GM12878 (cell line): ENCODE data around the gene HIRIP3. TPM values are rescaled to one million over a fixed set of nuclear protein-coding genes. Genes with fewer than 3 reads are reported as not detected.

Experiments used
- ATAC-seq: fragments of 200-7000 bp; cut with Tn5 transposase; 3 replicates; pipeline ENCODE4 v1.9.1; 2020; ENCODE audit warnings: mild to moderate bottlenecking, moderate library complexity
- BruUV-seq: library from RNA; stranded (reverse); fragments of 400-500 nt; replicated peaks from 2 replicates; lab custom pipeline; 2021; lab: Mats Ljungman, UMichigan
- CTCF ChIA-PET: fragments of 300-600 bp; sonication (Branson Sonifier 250); formaldehyde crosslinking; extraction: SDS; loops from one replicate; lab custom pipeline; 2021; ENCODE audit warnings: inconsistent platforms; lab: Yijun Ruan, JAX
- POLR2A ChIA-PET: fragments of 350-600 bp; formaldehyde crosslinking; extraction: SDS; loops from one replicate; lab custom pipeline; 2021; ENCODE audit warnings: inconsistent platforms; lab: Charles Lee
- RAD21 ChIA-PET: fragments of 300-600 bp; sonication (Branson Sonifier 250); formaldehyde crosslinking; loops from one replicate; lab custom pipeline; 2023; ENCODE audit warnings: antibody characterized with exemption; ENCODE audit not compliant: unreplicated experiment; lab: Charles Lee
- SMC1A ChIA-PET: fragments of 300-600 bp; sonication (Branson Sonifier 250); formaldehyde crosslinking; loops from one replicate; lab custom pipeline; 2023; ENCODE audit not compliant: unreplicated experiment, uncharacterized antibody; lab: Charles Lee
- DNase-seq: peaks from one replicate; pipeline ENCODE4 v3.0.0-alpha.2; 2011; ENCODE audit warnings: low read depth, low spot score
- FAIRE-seq: peaks from 3 replicates; lab custom pipeline; 2011; peaks lifted over from hg19 to GRCh38; lab: Jason Lieb, UNC
- H2AFZ ChIP-seq: 2 replicates; pipeline ENCODE4 v1.6.0; 2011; ENCODE audit warnings: low read depth, low read length, control low read depth; ENCODE audit not compliant: control insufficient read depth
- H3K27ac ChIP-seq: 2 replicates; pipeline ENCODE4 v1.5.1; 2011; ENCODE audit warnings: control low read depth; ENCODE audit not compliant: control insufficient read depth, insufficient read depth
- H3K27me3 ChIP-seq, 2 experiments: replicated peaks in 1 of 2; 2 replicates each; pipeline versions ENCODE4 v1.6.0 to v1.6.1; 2011; ENCODE audit warnings: low read length in 1 of 2; ENCODE audit not compliant: control insufficient read depth in 2 of 2, insufficient read depth in 2 of 2
- H3K36me3 ChIP-seq, 2 experiments: 2 replicates each; pipeline ENCODE4 v1.5.1; 2011; ENCODE audit warnings: low read length in 1 of 2; ENCODE audit not compliant: control insufficient read depth in 2 of 2, insufficient read depth in 2 of 2
- H3K4me1 ChIP-seq: 2 replicates; pipeline ENCODE4 v1.6.1; 2011; ENCODE audit warnings: mild to moderate bottlenecking, low read length, moderate library complexity, mixed read lengths; ENCODE audit not compliant: control insufficient read depth, insufficient read depth
- H3K4me2 ChIP-seq: 2 replicates; pipeline ENCODE4 v1.6.0; 2011; ENCODE audit warnings: control low read depth; ENCODE audit not compliant: control insufficient read depth, insufficient read depth
- H3K4me3 ChIP-seq: fragments of 200-600 bp; sonication (generic); 2 replicates; pipeline ENCODE4 v1.5.1; 2016
- H3K79me2 ChIP-seq: 2 replicates; pipeline ENCODE4 v1.6.0; 2011; ENCODE audit warnings: low read length; ENCODE audit not compliant: control insufficient read depth, insufficient read depth
- H3K9ac ChIP-seq: 2 replicates; pipeline ENCODE4 v1.8.0; 2011; ENCODE audit warnings: low read length, control low read depth, mixed read lengths; ENCODE audit not compliant: control insufficient read depth, insufficient read depth
- H3K9me3 ChIP-seq: replicated peaks from 3 replicates; pipeline ENCODE4 v1.5.1; 2011; ENCODE audit warnings: mild to moderate bottlenecking, low read length; ENCODE audit not compliant: control insufficient read depth, insufficient read depth
- H4K20me1 ChIP-seq: 2 replicates; pipeline ENCODE4 v1.6.0; 2011; ENCODE audit not compliant: control insufficient read depth, insufficient read depth
- CHD1 ChIP-seq: IDR thresholded peaks from 2 replicates; pipeline ENCODE4 v1.6.1; 2012; ENCODE audit warnings: low read depth, low read length, improper control_type of control experiment
- E2F4 ChIP-seq: IDR thresholded peaks from 2 replicates; pipeline ENCODE4 v1.6.1; 2012; ENCODE audit warnings: low read depth, low read length, improper control_type of control experiment
- HDAC6 ChIP-seq: fragments of 200-600 bp; sonication (generic); IDR thresholded peaks from one replicate; pipeline ENCODE4 v1.8.0; 2017; ENCODE audit warnings: antibody characterized with exemption; ENCODE audit not compliant: unreplicated experiment
- IKZF2 ChIP-seq, 2 experiments: fragments of 450-650 bp; IDR thresholded peaks; 2 replicates each; pipeline ENCODE4 v1.6.1; 2017; ENCODE audit warnings: mild to moderate bottlenecking in 2 of 2, moderate library complexity in 2 of 2
- KAT2A ChIP-seq: conservative IDR thresholded peaks from 2 replicates; pipeline ENCODE4 v1.6.1; 2011; ENCODE audit warnings: low read depth, low read length; ENCODE audit not compliant: control insufficient read depth
- MXI1 ChIP-seq: fragments of 150-350 bp; IDR thresholded peaks from 2 replicates; pipeline ENCODE4 v1.6.1; 2011; ENCODE audit warnings: low read depth, mild to moderate bottlenecking, inconsistent platforms, low read length, improper control_type of control experiment
- NFYB ChIP-seq: IDR thresholded peaks from 2 replicates; pipeline ENCODE4 v1.6.1; 2011; ENCODE audit warnings: low read depth, mild to moderate bottlenecking, low read length, improper control_type of control experiment, moderate library complexity; ENCODE audit not compliant: insufficient read depth
- RAD51 ChIP-seq: fragments of 450-650 bp; IDR thresholded peaks from 2 replicates; pipeline ENCODE4 v1.6.1; 2016; ENCODE audit warnings: moderate library complexity, mild to moderate bottlenecking, inconsistent platforms
- REST ChIP-seq: IDR thresholded peaks from 2 replicates; pipeline ENCODE4 v1.6.1; 2012; ENCODE audit warnings: mild to moderate bottlenecking, low read depth, low read length
- WGBS: methylation state at CpG from one replicate; pipeline ENCODE4 v1.1.6; 2016; ENCODE audit warnings: low lambda C conversion rate; ENCODE audit not compliant: insufficient replicate concordance, insufficient coverage; ENCODE audit errors: missing lambda C conversion rate; 5-methylcytosine and 5-hydroxymethylcytosine counted together
- in situ Hi-C: fragments of 300-500 bp; cut with MboI; formaldehyde crosslinking; loops from 9 replicates; pipeline ENCODE4 v1.14.3; 2018; ENCODE audit warnings: mixed read lengths
- intact Hi-C: fragments of 100-400 bp; cut with micrococcal nuclease; formaldehyde crosslinking; loops from one replicate; pipeline ENCODE4 v1.14.2; 2022; ENCODE audit not compliant: unreplicated experiment
- polyA plus RNA-seq, 11 experiments: library from polyadenylated mRNA; depleted of rRNA in 4 of 11; unstranded in 6 of 11; stranded (reverse) in 5 of 11; fragments of >200 nt; fragmentation: Nextera tagmentation in 4 of 11; fragmentation: Illumina TruSeq in 1 of 11; extraction: Ambion mirVana in 4 of 11; extraction: Trizol in 1 of 11; gene quantifications; 1 replicate in 1 of 11; 2 replicates in 10 of 11; pipeline versions ENCODE4 v1.2.1 to v1.2.3, GENCODE V29; 2011 to 2016; ENCODE audit warnings: inconsistent platforms in 2 of 11, missing spikeins in 2 of 11, low read depth in 1 of 11
- total RNA-seq, 4 experiments: library from RNA; depleted of rRNA in 3 of 4; stranded (reverse); fragments of >200 nt in 3 of 4; fragmentation: Illumina TruSeq in 1 of 4; extraction: Trizol in 1 of 4; gene quantifications; 2 replicates each; pipeline versions ENCODE4 v1.2.1 to v1.2.3, GENCODE V29; 2013 to 2021
- TF ChIP-seq, protein P1 (sequence below): fragments of 450-650 bp; formaldehyde crosslinking; IDR thresholded peaks from 2 replicates; pipeline ENCODE4 v1.4.0; 2020; ENCODE audit warnings: mild to moderate bottlenecking, moderate library complexity
- TF ChIP-seq, protein P2 (sequence below): fragments of 450-650 bp; IDR thresholded peaks from 2 replicates; pipeline ENCODE4 v1.6.1; 2017; ENCODE audit warnings: low read depth, mild to moderate bottlenecking, moderate library complexity
- TF ChIP-seq, protein P3 (sequence below): IDR thresholded peaks from 2 replicates; pipeline ENCODE4 v1.6.1; 2011; ENCODE audit warnings: low read depth, low read length, improper control_type of control experiment, borderline replicate concordance

HIRIP3 gene
- total and polyA plus RNA-seq, 10 of the 15 experiments (the other 5 are each of a cell fraction or from before 2014, with no cell fraction given) = 4.1 to 43.5 (median 23.9) TPM

- no peak overlapping the region for H3K9ac ChIP-seq
- ChIA-PET SMC1A (no interaction called here), CTCF (interaction anchor here (1.7 kb wide), 1 partner anchor 16 kb away, joined by 4 read pairs; no protein-coding TSS in a partner anchor), POLR2A (interaction anchor here (1.1 kb wide), 1 partner anchor 16 kb away, joined by 3 read pairs; no protein-coding TSS in a partner anchor), RAD21 (no interaction called here)
- peaks cover 6% of the 10 kb centered on the region; the same call in 1 of the 2 replicates for H3K4me1 ChIP-seq
- no peak for DNase-seq
- H3K27me3 ChIP-seq = no peaks in the 10 kb centered on the region
- ATAC-seq = no peak
- no peak overlapping the region for H2AFZ ChIP-seq
- no peaks in the 10 kb centered on the region for H3K9me3 ChIP-seq
- peaks cover 7 to 29% of the 10 kb centered on the region in 2 experiments; a peak in 3 of 4 replicates for H3K36me3 ChIP-seq
- BruUV-seq = no TSS peak
- intact Hi-C loops = no loop called here
- no peaks in the 10 kb centered on the region for H4K20me1 ChIP-seq
- no peak overlapping the region for H3K4me3 ChIP-seq
- H3K4me2 ChIP-seq = no peak overlapping the region
- 79% methylated on average over 5 of the region's 5 CpGs for WGBS
- in situ Hi-C loops = no loop called here
- H3K79me2 ChIP-seq = peaks cover 13% of the 10 kb centered on the region
- FAIRE-seq = no peak
- H3K27ac ChIP-seq = no peak overlapping the region
- TF ChIP-seq, protein P1, sequence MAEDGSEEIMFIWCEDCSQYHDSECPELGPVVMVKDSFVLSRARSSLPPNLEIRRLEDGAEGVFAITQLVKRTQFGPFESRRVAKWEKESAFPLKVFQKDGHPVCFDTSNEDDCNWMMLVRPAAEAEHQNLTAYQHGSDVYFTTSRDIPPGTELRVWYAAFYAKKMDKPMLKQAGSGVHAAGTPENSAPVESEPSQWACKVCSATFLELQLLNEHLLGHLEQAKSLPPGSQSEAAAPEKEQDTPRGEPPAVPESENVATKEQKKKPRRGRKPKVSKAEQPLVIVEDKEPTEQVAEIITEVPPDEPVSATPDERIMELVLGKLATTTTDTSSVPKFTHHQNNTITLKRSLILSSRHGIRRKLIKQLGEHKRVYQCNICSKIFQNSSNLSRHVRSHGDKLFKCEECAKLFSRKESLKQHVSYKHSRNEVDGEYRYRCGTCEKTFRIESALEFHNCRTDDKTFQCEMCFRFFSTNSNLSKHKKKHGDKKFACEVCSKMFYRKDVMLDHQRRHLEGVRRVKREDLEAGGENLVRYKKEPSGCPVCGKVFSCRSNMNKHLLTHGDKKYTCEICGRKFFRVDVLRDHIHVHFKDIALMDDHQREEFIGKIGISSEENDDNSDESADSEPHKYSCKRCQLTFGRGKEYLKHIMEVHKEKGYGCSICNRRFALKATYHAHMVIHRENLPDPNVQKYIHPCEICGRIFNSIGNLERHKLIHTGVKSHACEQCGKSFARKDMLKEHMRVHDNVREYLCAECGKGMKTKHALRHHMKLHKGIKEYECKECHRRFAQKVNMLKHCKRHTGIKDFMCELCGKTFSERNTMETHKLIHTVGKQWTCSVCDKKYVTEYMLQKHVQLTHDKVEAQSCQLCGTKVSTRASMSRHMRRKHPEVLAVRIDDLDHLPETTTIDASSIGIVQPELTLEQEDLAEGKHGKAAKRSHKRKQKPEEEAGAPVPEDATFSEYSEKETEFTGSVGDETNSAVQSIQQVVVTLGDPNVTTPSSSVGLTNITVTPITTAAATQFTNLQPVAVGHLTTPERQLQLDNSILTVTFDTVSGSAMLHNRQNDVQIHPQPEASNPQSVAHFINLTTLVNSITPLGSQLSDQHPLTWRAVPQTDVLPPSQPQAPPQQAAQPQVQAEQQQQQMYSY (CRISPR knock-in tag) = no peak
- no peak for TF ChIP-seq CHD1
- no peak for TF ChIP-seq IKZF2 (IDR thresholded peaks at IDR 0.05)
- no peak for TF ChIP-seq KAT2A
- TF ChIP-seq, protein P2, sequence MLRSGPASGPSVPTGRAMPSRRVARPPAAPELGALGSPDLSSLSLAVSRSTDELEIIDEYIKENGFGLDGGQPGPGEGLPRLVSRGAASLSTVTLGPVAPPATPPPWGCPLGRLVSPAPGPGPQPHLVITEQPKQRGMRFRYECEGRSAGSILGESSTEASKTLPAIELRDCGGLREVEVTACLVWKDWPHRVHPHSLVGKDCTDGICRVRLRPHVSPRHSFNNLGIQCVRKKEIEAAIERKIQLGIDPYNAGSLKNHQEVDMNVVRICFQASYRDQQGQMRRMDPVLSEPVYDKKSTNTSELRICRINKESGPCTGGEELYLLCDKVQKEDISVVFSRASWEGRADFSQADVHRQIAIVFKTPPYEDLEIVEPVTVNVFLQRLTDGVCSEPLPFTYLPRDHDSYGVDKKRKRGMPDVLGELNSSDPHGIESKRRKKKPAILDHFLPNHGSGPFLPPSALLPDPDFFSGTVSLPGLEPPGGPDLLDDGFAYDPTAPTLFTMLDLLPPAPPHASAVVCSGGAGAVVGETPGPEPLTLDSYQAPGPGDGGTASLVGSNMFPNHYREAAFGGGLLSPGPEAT = no peak
- no peak for TF ChIP-seq HDAC6
- TF ChIP-seq NFYB = no peak
- TF ChIP-seq MXI1 = no peak
- TF ChIP-seq, protein P3, sequence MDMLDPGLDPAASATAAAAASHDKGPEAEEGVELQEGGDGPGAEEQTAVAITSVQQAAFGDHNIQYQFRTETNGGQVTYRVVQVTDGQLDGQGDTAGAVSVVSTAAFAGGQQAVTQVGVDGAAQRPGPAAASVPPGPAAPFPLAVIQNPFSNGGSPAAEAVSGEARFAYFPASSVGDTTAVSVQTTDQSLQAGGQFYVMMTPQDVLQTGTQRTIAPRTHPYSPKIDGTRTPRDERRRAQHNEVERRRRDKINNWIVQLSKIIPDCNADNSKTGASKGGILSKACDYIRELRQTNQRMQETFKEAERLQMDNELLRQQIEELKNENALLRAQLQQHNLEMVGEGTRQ = no peak
- TF ChIP-seq RAD51 = no peak
- TF ChIP-seq REST = no peak
- no peak for TF ChIP-seq E2F4
These were observed 3.9 kb downstream of the HIRIP3 start for GRCh38 chr16:29991571-29991904.
